ENCODE data around the gene HDAC2.

GRCh38 chr6:113999284-113999683 is 28.3 kb upstream of the HDAC2 start:
- no peak for TF ChIP-seq CTCF (IDR thresholded peaks at IDR 0.05; ENCODE audit: insufficient read depth, low read length)
- TF ChIP-seq REST (IDR thresholded peaks at IDR 0.05; ENCODE audit: insufficient replicate concordance, low read depth), result no peak
- TF ChIP-seq POLR2AphosphoS5 (IDR thresholded peaks at IDR 0.05; ENCODE audit: low read depth), result no peak
- no peak for TF ChIP-seq SPI1 (IDR thresholded peaks at IDR 0.05; ENCODE audit: borderline replicate concordance, low read depth)

Data from HL-60 (cell line).